ENCODE results near the gene SYNPO2. TPM values are rescaled to one million over a fixed set of nuclear protein-coding genes. Genes with fewer than 3 reads are reported as not detected.

SYNPO2 gene
- total and polyA plus RNA-seq, 2 of the 8 experiments (the other 6 are each of a cell fraction or from before 2014, with no cell fraction given) = 0.50 to 4.2 TPM

DNA sequence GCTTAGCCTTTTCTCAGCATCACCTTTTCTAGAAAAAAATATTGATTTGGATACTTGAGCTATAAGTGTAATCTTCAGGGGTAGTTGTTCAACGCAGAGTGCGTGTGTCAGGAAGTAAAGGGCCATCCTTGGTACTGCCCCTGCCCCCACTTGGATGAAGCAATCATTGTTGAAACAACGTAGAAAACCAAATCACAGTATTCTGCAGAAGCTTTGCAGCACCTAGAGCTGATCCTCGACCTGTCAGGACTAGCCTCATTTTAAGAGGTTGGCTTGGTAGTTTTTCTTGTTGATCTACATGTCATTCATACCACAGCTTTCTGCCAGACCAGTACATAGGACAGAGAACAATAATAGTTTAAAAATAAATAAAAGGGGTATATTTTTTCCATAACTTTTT lies 181.6 kb downstream of the SYNPO2 start (continued):
- TF ChIP-seq, protein P1, sequence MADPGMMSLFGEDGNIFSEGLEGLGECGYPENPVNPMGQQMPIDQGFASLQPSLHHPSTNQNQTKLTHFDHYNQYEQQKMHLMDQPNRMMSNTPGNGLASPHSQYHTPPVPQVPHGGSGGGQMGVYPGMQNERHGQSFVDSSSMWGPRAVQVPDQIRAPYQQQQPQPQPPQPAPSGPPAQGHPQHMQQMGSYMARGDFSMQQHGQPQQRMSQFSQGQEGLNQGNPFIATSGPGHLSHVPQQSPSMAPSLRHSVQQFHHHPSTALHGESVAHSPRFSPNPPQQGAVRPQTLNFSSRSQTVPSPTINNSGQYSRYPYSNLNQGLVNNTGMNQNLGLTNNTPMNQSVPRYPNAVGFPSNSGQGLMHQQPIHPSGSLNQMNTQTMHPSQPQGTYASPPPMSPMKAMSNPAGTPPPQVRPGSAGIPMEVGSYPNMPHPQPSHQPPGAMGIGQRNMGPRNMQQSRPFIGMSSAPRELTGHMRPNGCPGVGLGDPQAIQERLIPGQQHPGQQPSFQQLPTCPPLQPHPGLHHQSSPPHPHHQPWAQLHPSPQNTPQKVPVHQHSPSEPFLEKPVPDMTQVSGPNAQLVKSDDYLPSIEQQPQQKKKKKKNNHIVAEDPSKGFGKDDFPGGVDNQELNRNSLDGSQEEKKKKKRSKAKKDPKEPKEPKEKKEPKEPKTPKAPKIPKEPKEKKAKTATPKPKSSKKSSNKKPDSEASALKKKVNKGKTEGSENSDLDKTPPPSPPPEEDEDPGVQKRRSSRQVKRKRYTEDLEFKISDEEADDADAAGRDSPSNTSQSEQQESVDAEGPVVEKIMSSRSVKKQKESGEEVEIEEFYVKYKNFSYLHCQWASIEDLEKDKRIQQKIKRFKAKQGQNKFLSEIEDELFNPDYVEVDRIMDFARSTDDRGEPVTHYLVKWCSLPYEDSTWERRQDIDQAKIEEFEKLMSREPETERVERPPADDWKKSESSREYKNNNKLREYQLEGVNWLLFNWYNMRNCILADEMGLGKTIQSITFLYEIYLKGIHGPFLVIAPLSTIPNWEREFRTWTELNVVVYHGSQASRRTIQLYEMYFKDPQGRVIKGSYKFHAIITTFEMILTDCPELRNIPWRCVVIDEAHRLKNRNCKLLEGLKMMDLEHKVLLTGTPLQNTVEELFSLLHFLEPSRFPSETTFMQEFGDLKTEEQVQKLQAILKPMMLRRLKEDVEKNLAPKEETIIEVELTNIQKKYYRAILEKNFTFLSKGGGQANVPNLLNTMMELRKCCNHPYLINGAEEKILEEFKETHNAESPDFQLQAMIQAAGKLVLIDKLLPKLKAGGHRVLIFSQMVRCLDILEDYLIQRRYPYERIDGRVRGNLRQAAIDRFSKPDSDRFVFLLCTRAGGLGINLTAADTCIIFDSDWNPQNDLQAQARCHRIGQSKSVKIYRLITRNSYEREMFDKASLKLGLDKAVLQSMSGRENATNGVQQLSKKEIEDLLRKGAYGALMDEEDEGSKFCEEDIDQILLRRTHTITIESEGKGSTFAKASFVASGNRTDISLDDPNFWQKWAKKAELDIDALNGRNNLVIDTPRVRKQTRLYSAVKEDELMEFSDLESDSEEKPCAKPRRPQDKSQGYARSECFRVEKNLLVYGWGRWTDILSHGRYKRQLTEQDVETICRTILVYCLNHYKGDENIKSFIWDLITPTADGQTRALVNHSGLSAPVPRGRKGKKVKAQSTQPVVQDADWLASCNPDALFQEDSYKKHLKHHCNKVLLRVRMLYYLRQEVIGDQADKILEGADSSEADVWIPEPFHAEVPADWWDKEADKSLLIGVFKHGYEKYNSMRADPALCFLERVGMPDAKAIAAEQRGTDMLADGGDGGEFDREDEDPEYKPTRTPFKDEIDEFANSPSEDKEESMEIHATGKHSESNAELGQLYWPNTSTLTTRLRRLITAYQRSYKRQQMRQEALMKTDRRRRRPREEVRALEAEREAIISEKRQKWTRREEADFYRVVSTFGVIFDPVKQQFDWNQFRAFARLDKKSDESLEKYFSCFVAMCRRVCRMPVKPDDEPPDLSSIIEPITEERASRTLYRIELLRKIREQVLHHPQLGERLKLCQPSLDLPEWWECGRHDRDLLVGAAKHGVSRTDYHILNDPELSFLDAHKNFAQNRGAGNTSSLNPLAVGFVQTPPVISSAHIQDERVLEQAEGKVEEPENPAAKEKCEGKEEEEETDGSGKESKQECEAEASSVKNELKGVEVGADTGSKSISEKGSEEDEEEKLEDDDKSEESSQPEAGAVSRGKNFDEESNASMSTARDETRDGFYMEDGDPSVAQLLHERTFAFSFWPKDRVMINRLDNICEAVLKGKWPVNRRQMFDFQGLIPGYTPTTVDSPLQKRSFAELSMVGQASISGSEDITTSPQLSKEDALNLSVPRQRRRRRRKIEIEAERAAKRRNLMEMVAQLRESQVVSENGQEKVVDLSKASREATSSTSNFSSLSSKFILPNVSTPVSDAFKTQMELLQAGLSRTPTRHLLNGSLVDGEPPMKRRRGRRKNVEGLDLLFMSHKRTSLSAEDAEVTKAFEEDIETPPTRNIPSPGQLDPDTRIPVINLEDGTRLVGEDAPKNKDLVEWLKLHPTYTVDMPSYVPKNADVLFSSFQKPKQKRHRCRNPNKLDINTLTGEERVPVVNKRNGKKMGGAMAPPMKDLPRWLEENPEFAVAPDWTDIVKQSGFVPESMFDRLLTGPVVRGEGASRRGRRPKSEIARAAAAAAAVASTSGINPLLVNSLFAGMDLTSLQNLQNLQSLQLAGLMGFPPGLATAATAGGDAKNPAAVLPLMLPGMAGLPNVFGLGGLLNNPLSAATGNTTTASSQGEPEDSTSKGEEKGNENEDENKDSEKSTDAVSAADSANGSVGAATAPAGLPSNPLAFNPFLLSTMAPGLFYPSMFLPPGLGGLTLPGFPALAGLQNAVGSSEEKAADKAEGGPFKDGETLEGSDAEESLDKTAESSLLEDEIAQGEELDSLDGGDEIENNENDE (IDR thresholded peaks at IDR 0.05; ENCODE audit: insufficient replicate concordance, low read length) = no peak
- TF ChIP-seq SIN3A (conservative IDR thresholded peaks at IDR 0.05 in 1 of 2, IDR thresholded peaks at IDR 0.05 in 1 of 2; ENCODE audit: low read depth in 1 of 2, low read length in 2 of 2) = no peak
- TF ChIP-seq SP2 (IDR thresholded peaks at IDR 0.05; ENCODE audit: low read length) = no peak
- TF ChIP-seq RXRA (IDR thresholded peaks at IDR 0.05; ENCODE audit: insufficient read depth, low read depth, low read length) = no peak
- no peak for TF ChIP-seq RBBP5 (IDR thresholded peaks at IDR 0.05; ENCODE audit: borderline replicate concordance, low read depth, low read length)
- TF ChIP-seq POLR2AphosphoS5 (IDR thresholded peaks at IDR 0.05; ENCODE audit: low read depth, low read length) = no peak
- TF ChIP-seq, protein P2, sequence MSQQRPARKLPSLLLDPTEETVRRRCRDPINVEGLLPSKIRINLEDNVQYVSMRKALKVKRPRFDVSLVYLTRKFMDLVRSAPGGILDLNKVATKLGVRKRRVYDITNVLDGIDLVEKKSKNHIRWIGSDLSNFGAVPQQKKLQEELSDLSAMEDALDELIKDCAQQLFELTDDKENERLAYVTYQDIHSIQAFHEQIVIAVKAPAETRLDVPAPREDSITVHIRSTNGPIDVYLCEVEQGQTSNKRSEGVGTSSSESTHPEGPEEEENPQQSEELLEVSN (IDR thresholded peaks at IDR 0.05) = no peak
- TF ChIP-seq CREB1 (IDR thresholded peaks at IDR 0.05) = no peak
- no peak for TF ChIP-seq SRF (IDR thresholded peaks at IDR 0.05; ENCODE audit: low read depth, low read length)
- no peak for TF ChIP-seq CBX8 (IDR thresholded peaks at IDR 0.05; ENCODE audit: borderline replicate concordance, low read depth, low read length)

Measured in H1 (cell line).